AG04450 (cell line): ENCODE results near the gene CNN2. TPM values are rescaled to one million over a fixed set of nuclear protein-coding genes. Genes with fewer than 3 reads are reported as not detected.
A peak's percentile ranks its signal among the peaks of the same experiment; 100 is the strongest.

Source experiments
- CTCF ChIA-PET: fragments of 300-600, 350-600 bp; formaldehyde crosslinking; extraction: SDS; loops from one replicate; lab custom pipeline; 2022; ENCODE audit warnings: antibody characterized with exemption, inconsistent platforms; lab: Charles Lee
- POLR2A ChIA-PET: fragments of 350-600 bp; formaldehyde crosslinking; extraction: SDS; loops from one replicate; lab custom pipeline; 2021; ENCODE audit warnings: antibody characterized with exemption, inconsistent platforms; lab: Yijun Ruan, JAX
- DNase-seq: peaks from one replicate; pipeline ENCODE4 v3.0.0-alpha.2; 2011; ENCODE audit warnings: low read depth, low spot score
- H3K27ac ChIP-seq: one replicate; pipeline ENCODE4 v1.5.1; 2012; ENCODE audit warnings: low read depth, low read length, control low read depth
- H3K27me3 ChIP-seq: one replicate; pipeline ENCODE4 v1.6.0; 2012; ENCODE audit warnings: low read length; ENCODE audit not compliant: control insufficient read depth, insufficient read depth
- H3K4me3 ChIP-seq: 2 replicates; pipeline ENCODE4 v1.5.1; 2011; ENCODE audit warnings: mild to moderate bottlenecking, low read depth, low read length, control low read depth
- H3K9me3 ChIP-seq: 2 replicates; pipeline ENCODE4 v1.5.1; 2012; ENCODE audit warnings: low read length; ENCODE audit not compliant: control insufficient read depth, insufficient read depth
- polyA plus RNA-seq: library from polyadenylated mRNA; depleted of rRNA; stranded (reverse); fragments of >200 nt; gene quantifications from 2 replicates; pipeline ENCODE4 v1.2.3, GENCODE V29; 2011
- TF ChIP-seq, protein P1 (sequence below): IDR thresholded peaks from 2 replicates; pipeline ENCODE4 v1.5.1; 2011; ENCODE audit warnings: low read depth, low read length, control low read depth, inconsistent platforms

Gene CNN2
- polyA plus RNA-seq, 1 experiment, result 302 TPM

DNA sequence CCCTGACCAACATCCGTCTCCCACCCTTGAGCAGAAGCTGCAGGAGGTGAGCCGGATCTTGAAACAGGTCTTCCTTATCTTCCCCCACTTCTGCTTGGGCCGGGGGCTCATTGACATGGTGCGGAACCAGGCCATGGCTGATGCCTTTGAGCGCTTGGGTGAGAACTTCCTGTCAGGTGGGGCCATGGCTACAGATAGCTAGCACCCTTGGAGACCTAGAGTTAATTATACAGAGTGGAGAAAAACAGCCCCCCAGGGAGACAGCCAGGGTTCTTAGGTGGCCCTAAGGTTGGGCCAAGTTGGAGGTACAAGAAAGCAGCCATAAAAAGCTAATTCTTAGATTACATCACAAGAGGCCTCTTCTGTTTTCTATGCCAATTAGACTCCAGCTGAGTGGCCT lies 31.7 kb downstream of the CNN2 start:
- DNase-seq, result no peak
- Histone ChIP-seq H3K9me3 (peaks cover 78% of the 10 kb centered on the region), H3K27ac (no peak overlapping the region), H3K27me3 (peaks cover 2% of the 10 kb centered on the region), H3K4me3 (no peak overlapping the region)
- TF ChIP-seq, protein P1, sequence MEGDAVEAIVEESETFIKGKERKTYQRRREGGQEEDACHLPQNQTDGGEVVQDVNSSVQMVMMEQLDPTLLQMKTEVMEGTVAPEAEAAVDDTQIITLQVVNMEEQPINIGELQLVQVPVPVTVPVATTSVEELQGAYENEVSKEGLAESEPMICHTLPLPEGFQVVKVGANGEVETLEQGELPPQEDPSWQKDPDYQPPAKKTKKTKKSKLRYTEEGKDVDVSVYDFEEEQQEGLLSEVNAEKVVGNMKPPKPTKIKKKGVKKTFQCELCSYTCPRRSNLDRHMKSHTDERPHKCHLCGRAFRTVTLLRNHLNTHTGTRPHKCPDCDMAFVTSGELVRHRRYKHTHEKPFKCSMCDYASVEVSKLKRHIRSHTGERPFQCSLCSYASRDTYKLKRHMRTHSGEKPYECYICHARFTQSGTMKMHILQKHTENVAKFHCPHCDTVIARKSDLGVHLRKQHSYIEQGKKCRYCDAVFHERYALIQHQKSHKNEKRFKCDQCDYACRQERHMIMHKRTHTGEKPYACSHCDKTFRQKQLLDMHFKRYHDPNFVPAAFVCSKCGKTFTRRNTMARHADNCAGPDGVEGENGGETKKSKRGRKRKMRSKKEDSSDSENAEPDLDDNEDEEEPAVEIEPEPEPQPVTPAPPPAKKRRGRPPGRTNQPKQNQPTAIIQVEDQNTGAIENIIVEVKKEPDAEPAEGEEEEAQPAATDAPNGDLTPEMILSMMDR, result no peak
- ChIA-PET POLR2A (no interaction called here), CTCF (interaction anchor here (1.3 kb wide), 1 partner anchor 186 kb away, joined by 6 read pairs; no protein-coding TSS in a partner anchor)

DNA sequence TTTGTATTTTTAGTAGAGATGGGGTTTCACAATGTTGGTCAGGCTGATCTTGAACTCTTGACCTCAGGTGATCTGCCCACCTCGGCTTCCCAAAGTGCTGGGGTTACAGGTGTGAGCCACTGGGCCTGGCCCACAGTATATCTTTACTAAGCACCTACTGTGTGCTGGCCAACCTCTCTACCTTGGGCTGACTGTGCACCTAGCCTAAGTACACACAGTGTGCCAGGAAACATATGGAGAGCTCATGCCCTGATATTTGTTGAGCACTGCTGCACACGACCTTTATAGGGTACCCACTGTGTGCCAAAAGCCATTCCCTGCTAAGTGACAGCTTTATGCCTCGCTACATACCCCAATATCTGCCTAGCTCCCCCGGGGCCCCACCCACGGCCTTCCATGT lies 34.3 kb downstream of the CNN2 start:
- ChIA-PET POLR2A (no interaction called here), CTCF (no interaction called here)
- TF ChIP-seq, protein P1, result no peak

DNA sequence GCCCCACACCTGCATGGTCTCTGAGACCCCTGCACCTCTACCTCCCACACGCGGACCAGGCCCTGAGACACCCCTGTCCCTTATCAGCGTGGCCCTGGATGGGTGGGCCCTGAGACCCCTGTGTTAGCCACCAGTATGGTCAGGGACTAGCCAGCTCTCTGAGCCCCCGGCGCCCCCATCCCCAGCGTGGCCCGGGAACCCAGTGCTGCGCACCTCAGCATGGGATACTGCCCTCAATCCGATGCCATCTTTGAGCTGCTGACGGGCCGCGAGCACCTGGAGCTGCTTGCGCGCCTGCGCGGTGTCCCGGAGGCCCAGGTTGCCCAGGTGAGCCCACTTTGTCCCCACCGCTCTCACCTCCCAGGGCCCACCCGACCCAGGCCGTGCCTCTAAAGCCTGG lies 35.6 kb downstream of the CNN2 start:
- Histone ChIP-seq H3K27me3 (peaks cover 9% of the 10 kb centered on the region), H3K27ac (no peak overlapping the region), H3K4me3 (no peak overlapping the region), H3K9me3 (peaks cover 55% of the 10 kb centered on the region)
- CTCF ChIA-PET, result interaction anchor here (0.7 kb wide), 1 partner anchor 21 kb away, joined by 3 read pairs; no protein-coding TSS in a partner anchor
- POLR2A ChIA-PET, result no interaction called here
- TF ChIP-seq, protein P1, result no peak
- no peak for DNase-seq

More for the DNA sequence above, 34.3 kb downstream of the CNN2 start:
- H3K4me3 ChIP-seq, result no peak overlapping the region
- no peak for DNase-seq
- peaks cover 2% of the 10 kb centered on the region for H3K27me3 ChIP-seq
- peak overlapping the region; percentile 11 for H3K27ac ChIP-seq
- peaks cover 68% of the 10 kb centered on the region for H3K9me3 ChIP-seq

DNA sequence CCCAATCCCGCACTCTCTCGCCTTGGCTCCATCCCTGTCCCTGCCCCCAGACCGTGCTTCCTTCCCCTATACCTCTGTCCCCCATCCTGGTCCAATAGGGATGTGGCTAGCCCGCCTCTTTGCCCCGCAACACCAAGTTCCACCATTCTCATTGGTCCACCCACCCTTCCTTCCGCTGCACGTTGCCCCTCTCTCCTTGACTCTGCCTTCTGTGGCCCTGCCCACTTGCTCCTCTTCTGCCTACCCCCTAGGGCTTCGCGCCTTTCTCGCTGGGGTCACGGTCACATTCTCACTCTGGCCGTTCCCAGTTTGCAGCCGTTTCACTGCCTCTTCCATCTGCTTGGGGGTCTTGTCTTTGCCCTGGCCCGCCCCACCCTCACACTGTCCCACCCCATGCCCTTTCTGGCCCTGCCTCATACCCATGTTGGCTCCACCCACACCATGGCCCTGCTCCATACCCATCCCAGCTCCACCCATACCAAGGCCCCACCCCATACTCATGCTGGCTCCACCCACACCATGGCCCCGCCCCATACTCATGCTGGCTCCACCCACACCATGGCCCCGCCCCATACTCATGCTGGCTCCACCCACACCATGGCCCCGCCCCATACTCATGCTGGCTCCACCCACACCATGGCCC lies 36.1 kb downstream of the CNN2 start:
- Histone ChIP-seq H3K27ac (no peak overlapping the region), H3K27me3 (peaks cover 9% of the 10 kb centered on the region), H3K4me3 (no peak overlapping the region), H3K9me3 (peaks cover 50% of the 10 kb centered on the region)
- ChIA-PET CTCF (no interaction called here), POLR2A (no interaction called here)
- TF ChIP-seq, protein P1, result no peak
- no peak for DNase-seq

DNA sequence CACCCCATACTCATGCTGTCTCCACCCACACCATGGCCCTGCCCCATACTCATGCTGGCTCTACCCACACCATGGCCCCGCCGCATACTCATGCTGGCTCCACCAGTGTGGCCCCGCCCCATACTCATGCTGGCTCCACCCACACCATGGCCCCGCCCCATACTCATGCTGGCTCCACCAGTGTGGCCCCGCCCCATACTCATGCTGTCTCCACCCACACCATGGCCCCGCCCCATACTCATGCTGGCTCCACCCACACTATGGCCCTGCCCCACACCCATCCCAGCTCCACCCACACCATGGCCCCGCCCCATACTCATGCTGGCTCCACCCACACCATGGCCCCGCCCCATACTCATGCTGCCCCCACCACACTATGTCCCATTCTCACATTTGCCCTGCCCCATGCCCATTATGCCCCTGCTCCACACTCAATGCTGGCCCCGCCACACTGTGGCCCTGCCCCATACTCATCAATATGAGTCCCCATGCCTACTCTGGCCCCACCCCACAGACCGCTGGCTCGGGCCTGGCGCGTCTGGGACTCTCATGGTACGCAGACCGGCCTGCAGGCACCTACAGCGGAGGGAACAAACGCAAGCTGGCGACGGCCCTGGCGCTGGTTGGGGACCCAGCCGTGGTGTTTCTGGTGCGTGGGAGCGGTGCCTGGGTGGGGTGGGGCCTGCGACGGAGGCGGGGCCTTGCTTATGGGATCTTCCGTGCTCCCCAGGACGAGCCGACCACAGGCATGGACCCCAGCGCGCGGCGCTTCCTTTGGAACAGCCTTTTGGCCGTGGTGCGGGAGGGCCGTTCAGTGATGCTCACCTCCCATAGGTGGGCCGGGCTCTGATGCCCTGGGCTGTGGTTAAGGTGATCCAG lies 36.9 kb downstream of the CNN2 start:
- peaks cover 42% of the 10 kb centered on the region for H3K9me3 ChIP-seq
- ChIA-PET POLR2A (no interaction called here), CTCF (no interaction called here)
- no peak overlapping the region for H3K4me3 ChIP-seq
- DNase-seq, result no peak
- no peak overlapping the region for H3K27ac ChIP-seq
- H3K27me3 ChIP-seq, result peaks cover 11% of the 10 kb centered on the region
- TF ChIP-seq, protein P1, result no peak
